ENCODE results near the gene CACNA2D3.

Gene CACNA2D3

DNA sequence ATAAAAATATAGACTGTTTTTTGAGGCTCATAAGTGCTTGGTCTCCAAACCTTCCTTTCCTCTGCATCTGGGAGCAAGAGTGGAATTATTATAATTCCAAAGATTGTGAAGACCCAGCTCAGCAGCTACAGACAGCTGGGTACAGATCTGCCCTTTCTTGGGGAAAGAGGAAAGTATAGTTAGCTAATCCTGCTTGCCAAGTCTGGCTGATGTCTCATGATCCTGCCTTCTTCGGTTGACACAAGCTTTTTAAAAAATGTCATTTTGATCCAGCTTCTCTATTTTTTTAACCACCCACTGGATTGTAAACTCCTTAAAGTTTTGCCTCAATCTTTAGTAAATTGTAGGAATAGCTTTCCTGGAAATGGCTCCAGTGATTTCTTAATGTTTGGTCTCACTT is 624.4 kb downstream of the CACNA2D3 start:
- TF ChIP-seq, protein P1, sequence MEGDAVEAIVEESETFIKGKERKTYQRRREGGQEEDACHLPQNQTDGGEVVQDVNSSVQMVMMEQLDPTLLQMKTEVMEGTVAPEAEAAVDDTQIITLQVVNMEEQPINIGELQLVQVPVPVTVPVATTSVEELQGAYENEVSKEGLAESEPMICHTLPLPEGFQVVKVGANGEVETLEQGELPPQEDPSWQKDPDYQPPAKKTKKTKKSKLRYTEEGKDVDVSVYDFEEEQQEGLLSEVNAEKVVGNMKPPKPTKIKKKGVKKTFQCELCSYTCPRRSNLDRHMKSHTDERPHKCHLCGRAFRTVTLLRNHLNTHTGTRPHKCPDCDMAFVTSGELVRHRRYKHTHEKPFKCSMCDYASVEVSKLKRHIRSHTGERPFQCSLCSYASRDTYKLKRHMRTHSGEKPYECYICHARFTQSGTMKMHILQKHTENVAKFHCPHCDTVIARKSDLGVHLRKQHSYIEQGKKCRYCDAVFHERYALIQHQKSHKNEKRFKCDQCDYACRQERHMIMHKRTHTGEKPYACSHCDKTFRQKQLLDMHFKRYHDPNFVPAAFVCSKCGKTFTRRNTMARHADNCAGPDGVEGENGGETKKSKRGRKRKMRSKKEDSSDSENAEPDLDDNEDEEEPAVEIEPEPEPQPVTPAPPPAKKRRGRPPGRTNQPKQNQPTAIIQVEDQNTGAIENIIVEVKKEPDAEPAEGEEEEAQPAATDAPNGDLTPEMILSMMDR (IDR thresholded peaks at IDR 0.05; ENCODE audit: control insufficient read depth, insufficient read depth, low read depth, low read length, missing control alignments): no peak
- no peak for DNase-seq (ENCODE audit: low read depth)
- H3K4me3 ChIP-seq (ENCODE audit: control insufficient read depth, low read depth, low read length): no peak overlapping the region

DNA sequence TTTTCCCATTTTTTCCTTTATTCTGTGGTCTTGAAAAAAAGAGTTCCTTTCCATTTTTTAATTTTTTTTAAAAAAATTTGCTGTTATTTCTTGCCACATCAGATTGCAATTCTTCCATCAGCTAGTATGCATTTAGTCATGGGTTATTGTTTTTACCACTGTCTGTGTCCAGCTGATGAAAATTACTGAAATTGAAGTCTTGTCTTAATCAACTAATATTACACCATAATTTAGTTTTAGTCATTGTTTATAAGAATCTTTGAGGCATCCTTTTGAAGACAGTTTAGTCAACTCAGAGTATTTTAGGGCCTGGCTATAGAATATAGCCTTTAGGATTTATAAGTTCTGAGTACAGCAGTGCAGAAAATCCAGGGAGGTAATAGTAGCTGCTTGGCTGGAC is 633.4 kb downstream of the CACNA2D3 start:
- H3K4me3 ChIP-seq (ENCODE audit: control insufficient read depth, low read depth, low read length): no peak overlapping the region
- peak; percentile 20 for DNase-seq (ENCODE audit: low read depth)
- TF ChIP-seq, protein P1 (IDR thresholded peaks at IDR 0.05; ENCODE audit: control insufficient read depth, insufficient read depth, low read depth, low read length, missing control alignments): no peak

DNA sequence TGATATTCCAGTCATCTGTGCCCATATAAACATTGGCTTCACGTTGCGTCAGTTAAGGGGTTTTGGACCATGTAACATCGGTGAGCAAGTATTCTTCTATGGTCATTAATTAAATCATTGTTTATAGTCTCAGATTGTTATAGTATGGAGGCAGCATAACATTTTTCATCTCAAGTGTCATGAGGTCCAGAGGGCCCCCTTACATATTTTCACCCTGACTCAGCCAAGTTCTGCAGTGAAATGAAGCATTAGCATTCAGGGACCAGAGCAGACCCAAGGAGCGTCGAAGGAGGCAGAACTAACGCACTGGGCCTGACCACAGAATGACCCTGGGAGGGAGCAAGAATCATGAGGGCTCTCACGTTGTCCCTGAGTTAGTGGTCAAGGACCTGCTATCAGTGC is 634.0 kb downstream of the CACNA2D3 start:
- DNase-seq (ENCODE audit: low read depth): peak; percentile 74

DNA sequence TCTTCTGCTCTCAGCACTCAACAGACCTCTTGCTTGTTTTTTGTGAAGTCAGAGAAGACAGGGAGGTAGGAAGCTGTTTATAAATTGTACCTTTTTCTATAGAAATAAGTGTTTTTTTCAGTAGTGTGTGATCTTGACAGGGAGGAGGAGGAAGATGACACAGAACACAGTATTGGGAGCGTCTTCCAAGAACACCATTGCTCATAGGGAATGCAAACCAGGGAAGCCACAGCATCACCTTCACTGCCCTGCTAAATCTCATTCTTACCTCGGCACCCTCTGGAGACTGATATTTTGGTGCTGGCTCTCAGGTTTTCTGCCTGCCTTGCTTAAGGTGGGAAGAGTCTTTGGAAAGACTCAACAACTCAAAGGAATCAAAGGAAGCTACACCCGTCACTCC is 636.1 kb downstream of the CACNA2D3 start:
- DNase-seq (ENCODE audit: low read depth): no peak
- TF ChIP-seq, protein P1 (IDR thresholded peaks at IDR 0.05; ENCODE audit: control insufficient read depth, insufficient read depth, low read depth, low read length, missing control alignments): no peak
- no peak overlapping the region for H3K4me3 ChIP-seq (ENCODE audit: control insufficient read depth, low read depth, low read length)

More for the DNA sequence above, 634.0 kb downstream of the CACNA2D3 start:
- H3K4me3 ChIP-seq (ENCODE audit: control insufficient read depth, low read depth, low read length): no peak overlapping the region
- TF ChIP-seq, protein P1 (IDR thresholded peaks at IDR 0.05; ENCODE audit: control insufficient read depth, insufficient read depth, low read depth, low read length, missing control alignments): no peak

DNA sequence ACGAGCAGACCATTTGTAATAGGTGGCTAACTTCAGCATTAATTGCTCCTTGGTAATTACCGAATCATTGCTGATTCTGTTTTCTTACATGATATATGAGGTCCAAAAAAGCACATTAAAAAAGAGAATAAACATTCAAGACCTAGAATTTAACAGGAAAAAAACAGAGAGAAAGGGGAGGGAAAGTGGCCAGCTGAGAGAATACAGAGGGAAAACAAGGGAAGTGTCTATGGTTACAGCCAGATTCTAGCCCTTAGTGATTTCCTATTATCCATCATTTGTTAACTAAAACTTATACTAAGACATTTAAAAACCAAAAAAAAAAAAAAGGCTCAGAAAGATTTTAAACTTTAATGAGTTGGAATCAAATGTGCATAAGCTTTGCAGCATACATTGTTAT is 636.8 kb downstream of the CACNA2D3 start:
- TF ChIP-seq, protein P1 (IDR thresholded peaks at IDR 0.05; ENCODE audit: control insufficient read depth, insufficient read depth, low read depth, low read length, missing control alignments): no peak
- no peak overlapping the region for H3K4me3 ChIP-seq (ENCODE audit: control insufficient read depth, low read depth, low read length)
- no peak for DNase-seq (ENCODE audit: low read depth)

DNA sequence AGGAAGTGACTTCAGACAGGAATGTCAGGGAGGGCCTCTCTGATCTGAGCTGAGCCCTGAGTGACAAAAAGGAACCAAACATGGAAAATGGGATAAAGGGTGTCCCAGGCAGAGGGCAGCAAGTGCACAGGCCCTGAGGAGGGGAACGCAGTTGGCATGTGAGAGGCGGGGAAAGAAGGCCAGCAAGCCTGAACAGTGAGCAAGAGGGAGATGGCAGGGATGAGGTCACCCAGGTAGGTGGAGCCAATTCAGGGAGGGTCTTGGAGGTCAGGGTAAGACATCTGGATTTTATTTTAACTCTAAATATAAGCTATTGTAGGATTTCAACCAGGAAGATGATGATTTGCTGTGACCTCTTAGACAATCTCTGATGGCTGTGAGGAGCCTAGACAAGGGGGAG is 637.8 kb downstream of the CACNA2D3 start:
- H3K4me3 ChIP-seq (ENCODE audit: control insufficient read depth, low read depth, low read length): no peak overlapping the region
- TF ChIP-seq, protein P1 (IDR thresholded peaks at IDR 0.05; ENCODE audit: control insufficient read depth, insufficient read depth, low read depth, low read length, missing control alignments): no peak
- DNase-seq (ENCODE audit: low read depth): no peak

DNA sequence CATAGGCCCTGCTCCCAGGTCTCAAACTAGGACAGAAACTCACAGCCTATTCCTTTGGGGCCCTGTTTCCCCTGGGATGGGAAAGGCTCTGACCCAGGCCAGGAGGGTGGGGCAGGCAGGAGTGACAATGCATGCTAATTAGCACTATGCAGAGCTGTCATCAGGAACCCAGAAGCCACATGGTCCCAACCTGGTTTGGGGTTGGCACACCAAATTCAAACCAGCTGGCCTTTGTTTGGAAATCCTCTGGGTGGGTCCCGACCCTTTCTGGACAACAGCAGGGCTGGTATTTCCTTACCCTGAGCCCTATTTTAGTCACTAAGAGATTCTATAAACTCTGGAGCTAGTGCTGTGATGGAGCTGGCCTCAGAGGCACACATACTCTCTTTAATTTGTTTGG is 639.3 kb downstream of the CACNA2D3 start:
- TF ChIP-seq, protein P1 (IDR thresholded peaks at IDR 0.05; ENCODE audit: control insufficient read depth, insufficient read depth, low read depth, low read length, missing control alignments): no peak
- no peak for DNase-seq (ENCODE audit: low read depth)
- H3K4me3 ChIP-seq (ENCODE audit: control insufficient read depth, low read depth, low read length): no peak overlapping the region

All from AG09309 (cell line).